ENCODE results near the gene NRP2.

DNA sequence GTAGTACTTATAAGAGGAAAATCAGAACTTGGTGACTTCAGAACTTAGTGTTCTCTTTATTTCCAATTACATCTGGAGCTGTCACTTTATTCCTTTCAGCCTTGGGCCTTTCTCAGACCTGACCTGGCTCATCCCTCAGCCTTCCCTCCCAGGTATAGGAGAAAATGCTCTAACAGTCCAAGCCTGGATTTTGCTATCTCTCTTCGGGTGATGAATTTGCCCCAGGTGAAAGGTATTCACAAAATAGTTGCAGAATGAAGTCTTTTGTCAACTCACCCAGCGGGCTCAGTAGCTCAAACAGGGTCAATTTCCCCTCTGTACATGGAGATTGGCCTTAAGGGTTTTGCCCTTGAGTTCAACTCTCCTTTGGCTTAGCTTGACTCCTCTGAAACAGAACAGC lies 12.0 kb downstream of the NRP2 start:
- TF ChIP-seq, protein P1, sequence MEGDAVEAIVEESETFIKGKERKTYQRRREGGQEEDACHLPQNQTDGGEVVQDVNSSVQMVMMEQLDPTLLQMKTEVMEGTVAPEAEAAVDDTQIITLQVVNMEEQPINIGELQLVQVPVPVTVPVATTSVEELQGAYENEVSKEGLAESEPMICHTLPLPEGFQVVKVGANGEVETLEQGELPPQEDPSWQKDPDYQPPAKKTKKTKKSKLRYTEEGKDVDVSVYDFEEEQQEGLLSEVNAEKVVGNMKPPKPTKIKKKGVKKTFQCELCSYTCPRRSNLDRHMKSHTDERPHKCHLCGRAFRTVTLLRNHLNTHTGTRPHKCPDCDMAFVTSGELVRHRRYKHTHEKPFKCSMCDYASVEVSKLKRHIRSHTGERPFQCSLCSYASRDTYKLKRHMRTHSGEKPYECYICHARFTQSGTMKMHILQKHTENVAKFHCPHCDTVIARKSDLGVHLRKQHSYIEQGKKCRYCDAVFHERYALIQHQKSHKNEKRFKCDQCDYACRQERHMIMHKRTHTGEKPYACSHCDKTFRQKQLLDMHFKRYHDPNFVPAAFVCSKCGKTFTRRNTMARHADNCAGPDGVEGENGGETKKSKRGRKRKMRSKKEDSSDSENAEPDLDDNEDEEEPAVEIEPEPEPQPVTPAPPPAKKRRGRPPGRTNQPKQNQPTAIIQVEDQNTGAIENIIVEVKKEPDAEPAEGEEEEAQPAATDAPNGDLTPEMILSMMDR (IDR thresholded peaks at IDR 0.05), result no peak
- TF ChIP-seq POLR2A (IDR thresholded peaks at IDR 0.05), result no peak
